OCI-LY7 (cell line): ENCODE results near the gene NTM. TPM values are rescaled to one million over a fixed set of nuclear protein-coding genes. Genes with fewer than 3 reads are reported as not detected.

ENCODE experiments used
- BruUV-seq: library from RNA; stranded (reverse); fragments of 400-500 nt; replicated peaks from 2 replicates; lab custom pipeline; 2021; lab: Mats Ljungman, UMichigan
- CTCF ChIA-PET: fragments of 300-600 bp; sonication (Branson Sonifier 250); formaldehyde crosslinking; loops from one replicate; lab custom pipeline; 2022; ENCODE audit warnings: antibody characterized with exemption; ENCODE audit not compliant: unreplicated experiment; lab: Charles Lee
- POLR2A ChIA-PET: fragments of 300-600 bp; sonication (Branson Sonifier 250); formaldehyde crosslinking; loops from one replicate; lab custom pipeline; 2022; ENCODE audit warnings: antibody characterized with exemption; lab: Charles Lee
- DNase-seq: peaks from one replicate; pipeline ENCODE4 v3.0.0-alpha.2; 2015; ENCODE audit warnings: low spot score
- H2AFZ ChIP-seq: fragments of 200-600 bp; sonication (generic), shearing (Covaris generic); 2 replicates; pipeline ENCODE4 v1.6.1; 2014; ENCODE audit warnings: mild to moderate bottlenecking, antibody characterized with exemption, low read length, moderate library complexity
- H3K27ac ChIP-seq: fragments of 200-600 bp; sonication (generic); 2 replicates; pipeline ENCODE4 v1.5.1; 2014; ENCODE audit warnings: mixed run types, low read depth, mild to moderate bottlenecking, moderate library complexity, low read length, inconsistent platforms; ENCODE audit not compliant: poor library complexity, severe bottlenecking
- H3K36me3 ChIP-seq: fragments of 200-600 bp; sonication (generic); 2 replicates; pipeline ENCODE4 v1.6.1; 2014; ENCODE audit warnings: mild to moderate bottlenecking, antibody characterized with exemption, low read length, moderate library complexity, mixed read lengths; ENCODE audit not compliant: insufficient read depth
- H3K4me1 ChIP-seq: fragments of 200-600 bp; sonication (generic); 2 replicates; pipeline ENCODE4 v1.5.1; 2014; ENCODE audit warnings: mild to moderate bottlenecking, low read length; ENCODE audit not compliant: insufficient read depth, poor library complexity, severe bottlenecking
- H3K4me2 ChIP-seq: fragments of 200-600 bp; sonication (generic); 2 replicates; pipeline ENCODE4 v1.6.1; 2014; ENCODE audit warnings: mild to moderate bottlenecking, low read length
- H3K4me3 ChIP-seq: fragments of 200-600 bp; sonication (generic); 2 replicates; pipeline ENCODE4 v1.5.1; 2014; ENCODE audit warnings: mild to moderate bottlenecking, low read depth, low read length; ENCODE audit not compliant: poor library complexity, severe bottlenecking
- H3K79me2 ChIP-seq: fragments of 200-600 bp; sonication (generic); 2 replicates; pipeline ENCODE4 v1.6.1; 2016; ENCODE audit warnings: low read depth, mild to moderate bottlenecking, low read length, moderate library complexity, mixed read lengths; ENCODE audit not compliant: insufficient read depth
- H3K9me2 ChIP-seq: fragments of 200-600 bp; sonication (generic); 2 replicates; pipeline ENCODE4 v1.6.1; 2016; ENCODE audit warnings: mild to moderate bottlenecking, low read length, mixed read lengths; ENCODE audit not compliant: insufficient read depth
- H3K9me3 ChIP-seq: fragments of 200-600 bp; sonication (generic); 2 replicates; pipeline ENCODE4 v1.6.1; 2014; ENCODE audit warnings: mild to moderate bottlenecking, mixed run types, low read length, mixed read lengths
- H4K20me1 ChIP-seq: fragments of 200-600 bp; sonication (generic); 2 replicates; pipeline ENCODE4 v1.6.1; 2014; ENCODE audit warnings: mild to moderate bottlenecking, antibody characterized with exemption, low read length, moderate library complexity, mixed read lengths; ENCODE audit not compliant: insufficient read depth
- CTCF ChIP-seq: fragments of 200-600 bp; sonication (generic); conservative IDR thresholded peaks from 2 replicates; pipeline ENCODE4 v1.5.1; 2014; ENCODE audit warnings: mild to moderate bottlenecking, antibody characterized with exemption, low read length, moderate library complexity, mixed read lengths
- EZH2phosphoT487 ChIP-seq: fragments of 200-600 bp; sonication (generic); IDR thresholded peaks from 2 replicates; pipeline ENCODE4 v1.6.1; 2018; ENCODE audit warnings: low read depth, borderline replicate concordance, mild to moderate bottlenecking, mixed run types, antibody characterized with exemption, low read length, moderate library complexity, mixed read lengths
- intact Hi-C: fragments of 100-400 bp; cut with micrococcal nuclease; formaldehyde crosslinking; loops from one replicate; pipeline ENCODE4 v1.10.0; 2022; ENCODE audit not compliant: unreplicated experiment
- total RNA-seq, 2 experiments: library from RNA; depleted of rRNA in 1 of 2; stranded (reverse); fragments of >200 nt in 1 of 2; shearing (Covaris generic) in 1 of 2; gene quantifications; 2 replicates each; pipeline ENCODE4 v1.2.3, GENCODE V29; 2014 to 2022

Gene NTM
- total RNA-seq, 2 experiments from 2014 or later, result not detected

DNA sequence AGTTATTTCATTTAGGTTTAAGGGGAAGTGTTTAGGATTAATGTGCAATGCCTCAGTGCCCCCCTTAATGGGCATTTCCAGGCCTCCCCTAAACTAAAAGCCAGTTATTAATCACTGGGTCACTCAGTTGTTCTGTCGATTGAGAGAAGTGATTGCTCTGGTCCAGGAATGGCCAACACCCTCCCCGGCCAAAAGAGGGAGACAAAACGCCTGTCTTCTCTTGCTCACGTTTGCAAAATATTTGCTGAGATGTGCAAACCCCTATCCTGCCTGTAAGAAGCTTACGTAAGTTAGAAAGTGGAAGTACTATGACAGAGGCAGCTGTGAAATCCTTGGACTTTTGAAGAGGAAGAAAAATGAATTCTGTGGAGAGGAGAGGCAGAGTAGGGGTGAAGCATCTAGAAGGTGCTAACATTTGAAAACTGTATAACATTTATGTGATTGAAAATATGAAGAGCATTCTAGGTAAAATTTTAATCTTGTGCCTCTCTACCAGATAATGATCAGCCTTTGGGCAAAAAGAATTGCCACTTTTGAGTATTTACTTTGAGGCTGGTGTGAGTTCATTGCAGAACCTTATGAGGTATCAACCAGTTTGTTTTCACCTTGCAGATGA lies 37.7 kb downstream of the NTM start:
- Histone ChIP-seq H3K9me3 (no peaks in the 10 kb centered on the region), H2AFZ (no peak overlapping the region), H3K27ac (no peak overlapping the region), H3K36me3 (no peaks in the 10 kb centered on the region), H3K4me2 (no peak overlapping the region), H3K4me3 (no peak overlapping the region), H3K4me1 (no peaks in the 10 kb centered on the region), H3K9me2 (no peaks in the 10 kb centered on the region), H4K20me1 (no peaks in the 10 kb centered on the region), H3K79me2 (no peaks in the 10 kb centered on the region)
- POLR2A ChIA-PET, result no interaction called here
- BruUV-seq, result no TSS peak
- DNase-seq, result peak; percentile 17
- CTCF ChIA-PET, result no interaction called here
- intact Hi-C loops, result loop anchor here (5.0 to 10.0 kb wide), 3 partner anchors 104 to 343 kb away; no protein-coding TSS in a partner anchor
- TF ChIP-seq CTCF (peak; percentile 77), EZH2phosphoT487 (no peak)

- ChIA-PET CTCF (no interaction called here), POLR2A (no interaction called here)
- Histone ChIP-seq H3K36me3 (no peaks in the 10 kb centered on the region), H3K4me3 (no peak overlapping the region), H4K20me1 (no peaks in the 10 kb centered on the region), H3K4me1 (no peaks in the 10 kb centered on the region), H3K9me3 (no peaks in the 10 kb centered on the region), H2AFZ (no peak overlapping the region), H3K27ac (no peak overlapping the region), H3K4me2 (no peak overlapping the region), H3K79me2 (no peaks in the 10 kb centered on the region), H3K9me2 (no peaks in the 10 kb centered on the region)
- intact Hi-C loops, result loop anchor here (5.0 to 10.0 kb wide), 3 partner anchors 103 to 345 kb away; no protein-coding TSS in a partner anchor
- TF ChIP-seq EZH2phosphoT487 (no peak), CTCF (no peak)
- BruUV-seq, result no TSS peak
- DNase-seq, result no peak
Observed at GRCh38 chr11:131409345-131409744, 38.9 kb downstream of the NTM start.

DNA sequence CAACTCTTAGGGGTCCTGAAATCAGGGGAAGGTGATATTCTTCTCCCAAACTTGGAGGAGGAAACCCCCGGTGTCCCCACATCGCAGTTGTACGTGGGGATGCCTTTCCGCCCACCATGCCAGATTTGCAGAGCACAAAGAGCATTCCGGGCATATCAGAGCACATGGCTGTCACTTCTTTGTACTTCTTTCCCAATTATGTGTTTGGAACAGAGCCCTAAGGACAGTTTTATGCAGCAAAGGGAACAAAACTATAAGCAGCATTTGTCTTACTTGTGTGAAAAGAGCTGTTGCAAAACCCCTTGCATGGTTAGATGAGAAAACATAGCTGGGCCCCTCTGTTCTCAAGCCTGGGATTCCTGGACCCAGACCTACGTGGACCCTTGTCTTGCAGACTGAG lies 41.2 kb downstream of the NTM start:
- Histone ChIP-seq H3K4me2 (no peak overlapping the region), H3K27ac (no peak overlapping the region), H3K9me2 (no peaks in the 10 kb centered on the region), H3K4me1 (no peaks in the 10 kb centered on the region), H3K4me3 (no peak overlapping the region), H3K9me3 (no peaks in the 10 kb centered on the region), H3K79me2 (no peaks in the 10 kb centered on the region), H4K20me1 (no peaks in the 10 kb centered on the region), H3K36me3 (no peaks in the 10 kb centered on the region), H2AFZ (no peak overlapping the region)
- TF ChIP-seq CTCF, result no peak
- no peak for TF ChIP-seq EZH2phosphoT487
- ChIA-PET POLR2A (no interaction called here), CTCF (no interaction called here)
- DNase-seq, result no peak
- intact Hi-C loops, result no loop called here
- BruUV-seq, result no TSS peak
